ENCODE data around the gene CHMP3.

Gene CHMP3

DNA sequence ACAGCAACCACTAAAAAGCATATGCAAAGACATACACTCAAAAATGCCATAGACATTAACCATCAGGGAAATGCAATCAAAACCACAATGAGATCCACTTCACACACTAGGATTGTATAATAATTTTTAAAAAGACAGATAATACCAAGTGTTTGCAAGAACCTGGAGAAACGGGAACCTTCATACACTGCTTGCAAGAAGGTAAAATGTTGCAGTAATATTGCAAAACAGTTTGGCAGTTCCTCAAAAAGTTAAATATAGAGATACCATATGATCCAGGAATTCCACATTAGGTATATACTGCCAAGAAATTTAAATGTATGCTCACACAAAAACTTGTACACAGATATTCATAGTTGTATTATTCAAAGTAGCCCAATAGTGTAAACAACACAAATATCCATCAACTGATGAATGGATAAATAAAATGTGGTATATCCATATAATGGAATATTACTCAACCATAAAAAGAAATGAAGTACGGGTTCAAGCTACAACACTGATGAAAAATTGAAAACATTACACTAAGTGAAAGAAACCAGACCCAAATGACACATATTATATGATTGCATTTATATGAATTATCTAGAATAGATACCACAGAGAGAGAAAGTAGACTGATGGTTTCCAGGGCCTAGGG is 14.7 kb upstream of the CHMP3 start:
- no peaks in the 10 kb centered on the region for H3K27me3 ChIP-seq (ENCODE audit: insufficient read depth, poor library complexity, severe bottlenecking)
- no peak overlapping the region for H3K27ac ChIP-seq (replicated peaks)
- TF ChIP-seq CTCF (IDR thresholded peaks at IDR 0.05; ENCODE audit: insufficient read depth, low read length): no peak
- peak; percentile 88 for TF ChIP-seq SPI1 (IDR thresholded peaks at IDR 0.05; ENCODE audit: borderline replicate concordance, low read depth)
- no peak for TF ChIP-seq GABPA (IDR thresholded peaks at IDR 0.05; ENCODE audit: low read depth)
- no peak for TF ChIP-seq POLR2AphosphoS5 (IDR thresholded peaks at IDR 0.05; ENCODE audit: low read depth)
- no peak for TF ChIP-seq REST (IDR thresholded peaks at IDR 0.05; ENCODE audit: insufficient replicate concordance, low read depth)
- no peak overlapping the region for H3K4me3 ChIP-seq (replicated peaks; ENCODE audit: insufficient read depth, low read length)
- peak in 1 of 2 experiments; percentile 51 for DNase-seq (ENCODE audit: low read depth in 1 of 2, low spot score in 1 of 2)

DNA sequence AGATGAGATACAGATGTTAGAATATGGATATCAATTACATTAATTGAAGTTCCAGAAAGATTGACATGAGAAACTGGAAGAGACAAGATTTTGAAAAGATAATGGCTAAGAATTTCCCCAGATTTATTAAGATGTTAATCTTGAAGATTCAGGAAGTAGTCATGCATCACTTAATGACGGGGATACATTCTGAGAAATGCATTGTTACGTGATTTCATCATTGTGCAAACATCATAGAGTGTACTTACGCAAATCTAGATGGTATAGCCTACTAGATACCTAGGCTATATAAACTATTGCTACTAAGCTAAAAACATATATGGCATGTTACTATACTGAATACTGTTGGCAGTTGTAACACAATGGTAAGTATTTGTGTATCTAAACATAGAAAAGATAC is 6.8 kb upstream of the CHMP3 start:
- DNase-seq (ENCODE audit: low read depth in 1 of 2, low spot score in 1 of 2): no peak
- no peak for TF ChIP-seq SPI1 (IDR thresholded peaks at IDR 0.05; ENCODE audit: borderline replicate concordance, low read depth)
- no peak for TF ChIP-seq CTCF (IDR thresholded peaks at IDR 0.05; ENCODE audit: insufficient read depth, low read length)
- TF ChIP-seq GABPA (IDR thresholded peaks at IDR 0.05; ENCODE audit: low read depth): no peak
- no peak for TF ChIP-seq POLR2AphosphoS5 (IDR thresholded peaks at IDR 0.05; ENCODE audit: low read depth)
- TF ChIP-seq REST (IDR thresholded peaks at IDR 0.05; ENCODE audit: insufficient replicate concordance, low read depth): no peak
- no peak overlapping the region for H3K27ac ChIP-seq (replicated peaks)
- no peaks in the 10 kb centered on the region for H3K27me3 ChIP-seq (ENCODE audit: insufficient read depth, poor library complexity, severe bottlenecking)
- no peak overlapping the region for H3K4me3 ChIP-seq (replicated peaks; ENCODE audit: insufficient read depth, low read length)

DNA sequence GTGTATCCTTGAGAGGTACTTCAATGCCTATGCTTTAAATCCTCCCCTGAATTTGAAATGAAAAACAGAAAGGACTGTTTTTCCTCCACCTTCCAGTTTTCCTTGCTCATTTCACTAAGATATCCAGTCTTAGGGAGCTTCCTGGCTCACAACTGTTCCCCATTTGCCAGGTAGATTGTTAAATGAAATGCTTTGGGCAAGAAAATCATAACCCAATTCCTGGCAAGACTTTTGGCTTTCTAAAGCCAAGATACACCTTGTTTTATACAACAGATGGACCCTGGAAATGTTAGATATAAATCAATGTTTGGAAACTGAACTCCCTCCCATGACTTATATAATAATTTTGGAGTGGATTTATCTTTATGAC is 3.6 kb upstream of the CHMP3 start:
- no peak for DNase-seq (ENCODE audit: low read depth in 1 of 2, low spot score in 1 of 2)
- Histone ChIP-seq H3K4me3 (replicated peaks; ENCODE audit: insufficient read depth, low read length) (no peak overlapping the region), H3K27me3 (ENCODE audit: insufficient read depth, poor library complexity, severe bottlenecking) (no peaks in the 10 kb centered on the region), H3K27ac (replicated peaks) (no peak overlapping the region)
- no peak for TF ChIP-seq GABPA (IDR thresholded peaks at IDR 0.05; ENCODE audit: low read depth)
- no peak for TF ChIP-seq REST (IDR thresholded peaks at IDR 0.05; ENCODE audit: insufficient replicate concordance, low read depth)
- no peak for TF ChIP-seq SPI1 (IDR thresholded peaks at IDR 0.05; ENCODE audit: borderline replicate concordance, low read depth)
- TF ChIP-seq POLR2AphosphoS5 (IDR thresholded peaks at IDR 0.05; ENCODE audit: low read depth): no peak
- no peak for TF ChIP-seq CTCF (IDR thresholded peaks at IDR 0.05; ENCODE audit: insufficient read depth, low read length)

Data from HL-60 (cell line).